OCI-LY7 (cell line): ENCODE data around the gene CYP4F2. TPM values are rescaled to one million over a fixed set of nuclear protein-coding genes. Genes with fewer than 3 reads are reported as not detected.

Experiments
- BruUV-seq: library from RNA; stranded (reverse); fragments of 400-500 nt; replicated peaks from 2 replicates; lab custom pipeline; 2021; lab: Mats Ljungman, UMichigan
- CTCF ChIA-PET: fragments of 300-600 bp; sonication (Branson Sonifier 250); formaldehyde crosslinking; loops from one replicate; lab custom pipeline; 2022; ENCODE audit warnings: antibody characterized with exemption; ENCODE audit not compliant: unreplicated experiment; lab: Charles Lee
- POLR2A ChIA-PET: fragments of 300-600 bp; sonication (Branson Sonifier 250); formaldehyde crosslinking; loops from one replicate; lab custom pipeline; 2022; ENCODE audit warnings: antibody characterized with exemption; lab: Charles Lee
- DNase-seq: peaks from one replicate; pipeline ENCODE4 v3.0.0-alpha.2; 2015; ENCODE audit warnings: low spot score
- H2AFZ ChIP-seq: fragments of 200-600 bp; sonication (generic), shearing (Covaris generic); 2 replicates; pipeline ENCODE4 v1.6.1; 2014; ENCODE audit warnings: mild to moderate bottlenecking, antibody characterized with exemption, low read length, moderate library complexity
- H3K27ac ChIP-seq: fragments of 200-600 bp; sonication (generic); 2 replicates; pipeline ENCODE4 v1.5.1; 2014; ENCODE audit warnings: mixed run types, low read depth, mild to moderate bottlenecking, moderate library complexity, low read length, inconsistent platforms; ENCODE audit not compliant: poor library complexity, severe bottlenecking
- H3K36me3 ChIP-seq: fragments of 200-600 bp; sonication (generic); 2 replicates; pipeline ENCODE4 v1.6.1; 2014; ENCODE audit warnings: mild to moderate bottlenecking, antibody characterized with exemption, low read length, moderate library complexity, mixed read lengths; ENCODE audit not compliant: insufficient read depth
- H3K4me1 ChIP-seq: fragments of 200-600 bp; sonication (generic); 2 replicates; pipeline ENCODE4 v1.5.1; 2014; ENCODE audit warnings: mild to moderate bottlenecking, low read length; ENCODE audit not compliant: insufficient read depth, poor library complexity, severe bottlenecking
- H3K4me2 ChIP-seq: fragments of 200-600 bp; sonication (generic); 2 replicates; pipeline ENCODE4 v1.6.1; 2014; ENCODE audit warnings: mild to moderate bottlenecking, low read length
- H3K4me3 ChIP-seq: fragments of 200-600 bp; sonication (generic); 2 replicates; pipeline ENCODE4 v1.5.1; 2014; ENCODE audit warnings: mild to moderate bottlenecking, low read depth, low read length; ENCODE audit not compliant: poor library complexity, severe bottlenecking
- H3K79me2 ChIP-seq: fragments of 200-600 bp; sonication (generic); 2 replicates; pipeline ENCODE4 v1.6.1; 2016; ENCODE audit warnings: low read depth, mild to moderate bottlenecking, low read length, moderate library complexity, mixed read lengths; ENCODE audit not compliant: insufficient read depth
- H3K9me2 ChIP-seq: fragments of 200-600 bp; sonication (generic); 2 replicates; pipeline ENCODE4 v1.6.1; 2016; ENCODE audit warnings: mild to moderate bottlenecking, low read length, mixed read lengths; ENCODE audit not compliant: insufficient read depth
- H3K9me3 ChIP-seq: fragments of 200-600 bp; sonication (generic); 2 replicates; pipeline ENCODE4 v1.6.1; 2014; ENCODE audit warnings: mild to moderate bottlenecking, mixed run types, low read length, mixed read lengths
- H4K20me1 ChIP-seq: fragments of 200-600 bp; sonication (generic); 2 replicates; pipeline ENCODE4 v1.6.1; 2014; ENCODE audit warnings: mild to moderate bottlenecking, antibody characterized with exemption, low read length, moderate library complexity, mixed read lengths; ENCODE audit not compliant: insufficient read depth
- EZH2phosphoT487 ChIP-seq: fragments of 200-600 bp; sonication (generic); IDR thresholded peaks from 2 replicates; pipeline ENCODE4 v1.6.1; 2018; ENCODE audit warnings: low read depth, borderline replicate concordance, mild to moderate bottlenecking, mixed run types, antibody characterized with exemption, low read length, moderate library complexity, mixed read lengths
- intact Hi-C: fragments of 100-400 bp; cut with micrococcal nuclease; formaldehyde crosslinking; loops from one replicate; pipeline ENCODE4 v1.10.0; 2022; ENCODE audit not compliant: unreplicated experiment
- small RNA-seq: library from RNA; depleted of rRNA; stranded (forward); fragments of <200 nt; gene quantifications from one replicate; pipeline ENCODE3, GENCODE V24; 2014
- total RNA-seq, 2 experiments: library from RNA; depleted of rRNA in 1 of 2; stranded (reverse); fragments of >200 nt in 1 of 2; shearing (Covaris generic) in 1 of 2; gene quantifications; 2 replicates each; pipeline ENCODE4 v1.2.3, GENCODE V29; 2014 to 2022
- TF ChIP-seq, protein P1 (sequence below): fragments of 200-600 bp; sonication (generic); conservative IDR thresholded peaks from 2 replicates; pipeline ENCODE4 v1.5.1; 2014; ENCODE audit warnings: mild to moderate bottlenecking, antibody characterized with exemption, low read length, moderate library complexity, mixed read lengths

Gene CYP4F2
- total RNA-seq, 2 experiments from 2014 or later: not detected

DNA sequence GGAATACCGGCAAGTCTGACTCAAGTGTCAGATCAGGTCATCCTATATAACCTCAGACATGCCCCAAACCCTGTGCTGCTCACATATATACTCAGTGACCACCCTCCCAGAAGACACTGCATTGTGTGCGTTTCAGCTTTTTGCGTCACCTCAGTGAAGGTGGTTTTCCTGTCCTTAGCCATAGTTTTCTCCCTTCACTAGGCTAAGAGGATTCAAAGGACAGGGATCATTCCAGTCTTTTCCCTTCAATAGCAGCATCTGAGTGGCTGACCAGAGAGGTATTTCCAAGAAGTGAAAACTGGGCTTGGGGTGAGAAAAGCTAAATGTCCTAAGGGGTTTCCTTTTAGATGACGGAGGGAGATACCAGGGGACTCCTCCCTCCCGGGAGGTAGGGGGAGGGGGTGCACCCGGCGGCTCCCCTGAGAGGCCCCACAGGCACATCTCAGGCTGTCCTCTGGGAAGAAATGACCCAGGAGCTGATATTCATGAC lies 69.7 kb downstream of the CYP4F2 start:
- no TSS peak for BruUV-seq

More for the DNA sequence above, 69.7 kb downstream of the CYP4F2 start:
- no peak for TF ChIP-seq EZH2phosphoT487
- TF ChIP-seq, protein P1, sequence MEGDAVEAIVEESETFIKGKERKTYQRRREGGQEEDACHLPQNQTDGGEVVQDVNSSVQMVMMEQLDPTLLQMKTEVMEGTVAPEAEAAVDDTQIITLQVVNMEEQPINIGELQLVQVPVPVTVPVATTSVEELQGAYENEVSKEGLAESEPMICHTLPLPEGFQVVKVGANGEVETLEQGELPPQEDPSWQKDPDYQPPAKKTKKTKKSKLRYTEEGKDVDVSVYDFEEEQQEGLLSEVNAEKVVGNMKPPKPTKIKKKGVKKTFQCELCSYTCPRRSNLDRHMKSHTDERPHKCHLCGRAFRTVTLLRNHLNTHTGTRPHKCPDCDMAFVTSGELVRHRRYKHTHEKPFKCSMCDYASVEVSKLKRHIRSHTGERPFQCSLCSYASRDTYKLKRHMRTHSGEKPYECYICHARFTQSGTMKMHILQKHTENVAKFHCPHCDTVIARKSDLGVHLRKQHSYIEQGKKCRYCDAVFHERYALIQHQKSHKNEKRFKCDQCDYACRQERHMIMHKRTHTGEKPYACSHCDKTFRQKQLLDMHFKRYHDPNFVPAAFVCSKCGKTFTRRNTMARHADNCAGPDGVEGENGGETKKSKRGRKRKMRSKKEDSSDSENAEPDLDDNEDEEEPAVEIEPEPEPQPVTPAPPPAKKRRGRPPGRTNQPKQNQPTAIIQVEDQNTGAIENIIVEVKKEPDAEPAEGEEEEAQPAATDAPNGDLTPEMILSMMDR: no peak
- Histone ChIP-seq H3K9me2 (no peaks in the 10 kb centered on the region), H3K9me3 (no peaks in the 10 kb centered on the region), H4K20me1 (no peaks in the 10 kb centered on the region), H3K36me3 (no peaks in the 10 kb centered on the region), H3K4me2 (no peak overlapping the region), H3K79me2 (no peaks in the 10 kb centered on the region), H2AFZ (no peak overlapping the region), H3K4me3 (no peak overlapping the region), H3K4me1 (no peaks in the 10 kb centered on the region), H3K27ac (no peak overlapping the region)
- ChIA-PET CTCF (no interaction called here), POLR2A (no interaction called here)
- intact Hi-C loops: no loop called here
- DNase-seq: no peak

Small RNAs within 50 kb of the gene (small RNA-seq; reads per million reads assigned to genes)
- not detected for gene CYP4F36P

Other genes starting within 250 kb of the CYP4F2 start
- gene CYP4F12, start 225.0 kb downstream of the CYP4F2 start, total RNA-seq (2014; rRNA removed; shearing (Covaris generic)): 0.09 TPM in 1 of 2 replicates, not detected in the other
- not detected in 2 replicates for gene CYP4F12, start 225.0 kb downstream of the CYP4F2 start, total RNA-seq (2022)
- not detected in 2 replicates for gene OR10H2, start 170.1 kb downstream of the CYP4F2 start, total RNA-seq (2014; rRNA removed; shearing (Covaris generic))
- not detected in 2 replicates for gene OR10H2, start 170.1 kb downstream of the CYP4F2 start, total RNA-seq (2022)
- not detected in 2 replicates for gene OR10H3, start 160.1 kb downstream of the CYP4F2 start, total RNA-seq (2014; rRNA removed; shearing (Covaris generic))
- not detected in 2 replicates for gene OR10H3, start 160.1 kb downstream of the CYP4F2 start, total RNA-seq (2022)
- gene OR10H5, start 110.4 kb downstream of the CYP4F2 start, total RNA-seq (2014; rRNA removed; shearing (Covaris generic)): not detected in 2 replicates
- gene OR10H5, start 110.4 kb downstream of the CYP4F2 start, total RNA-seq (2022): not detected in 2 replicates
- gene OR10H1, start 82.4 kb downstream of the CYP4F2 start, total RNA-seq (2014; rRNA removed; shearing (Covaris generic)): not detected in 2 replicates
- 0.11 TPM in 1 of 2 replicates, not detected in the other for gene OR10H1, start 82.4 kb downstream of the CYP4F2 start, total RNA-seq (2022)
- 0.18 and 0.22 TPM in 2 replicates for gene CYP4F11, start 36.5 kb upstream of the CYP4F2 start, total RNA-seq (2014; rRNA removed; shearing (Covaris generic))
- 0.25 TPM in 1 of 2 replicates, not detected in the other for gene CYP4F11, start 36.5 kb upstream of the CYP4F2 start, total RNA-seq (2022)
- gene OR10H4, start 50.9 kb upstream of the CYP4F2 start, total RNA-seq (2014; rRNA removed; shearing (Covaris generic)): not detected in 2 replicates
- gene OR10H4, start 50.9 kb upstream of the CYP4F2 start, total RNA-seq (2022): not detected in 2 replicates
- 111 and 134 TPM in 2 replicates for gene TPM4, start 178.4 kb upstream of the CYP4F2 start, total RNA-seq (2014; rRNA removed; shearing (Covaris generic))
- 98.1 and 108 TPM in 2 replicates for gene TPM4, start 178.4 kb upstream of the CYP4F2 start, total RNA-seq (2022)
- 64.9 and 69.1 TPM in 2 replicates for gene RAB8A, start 213.8 kb upstream of the CYP4F2 start, total RNA-seq (2014; rRNA removed; shearing (Covaris generic))
- 124 and 138 TPM in 2 replicates for gene RAB8A, start 213.8 kb upstream of the CYP4F2 start, total RNA-seq (2022)
- 52.4 and 57.6 TPM in 2 replicates for gene HSH2D, start 245.6 kb upstream of the CYP4F2 start, total RNA-seq (2014; rRNA removed; shearing (Covaris generic))
- 70.4 and 79.0 TPM in 2 replicates for gene HSH2D, start 245.6 kb upstream of the CYP4F2 start, total RNA-seq (2022)